Stomach (tissue), 4 donors: ENCODE data around the gene IL10RA.

Experiments
- EP300 ChIP-seq: sonication (generic); formaldehyde crosslinking; IDR thresholded peaks from one replicate; pipeline ENCODE4 v1.6.1; 2017; ENCODE audit warnings: antibody characterized with exemption
- POLR2A ChIP-seq, 4 donors: fragments of 450-650 bp; IDR thresholded peaks; one replicate each; pipeline ENCODE4 v1.6.1; 2016; ENCODE audit warnings: antibody characterized with exemption in 4 of 4, control low read depth in 2 of 4, mild to moderate bottlenecking in 1 of 4, moderate library complexity in 1 of 4
- POLR2AphosphoS5 ChIP-seq, 3 donors: sonication (generic); formaldehyde crosslinking; IDR thresholded peaks; one replicate each; pipeline ENCODE4 v1.6.1; 2016; ENCODE audit warnings: antibody characterized with exemption in 3 of 3

GRCh38 chr11:117945047-117945810, 41.0 kb upstream of the IL10RA start:
- TF ChIP-seq POLR2A (IDR thresholded peaks at IDR 0.05) (no peak), POLR2AphosphoS5 (IDR thresholded peaks at IDR 0.05) (no peak), EP300 (no peak)
